Measurements from ENCODE around the gene BAIAP2. TPM values are rescaled to one million over a fixed set of nuclear protein-coding genes. Genes with fewer than 3 reads are reported as not detected.
"Not testable (repeated sequence)": the region's sequence is repeated elsewhere in the genome, so short reads cannot be mapped to it uniquely, and the experiment has no call there.

BAIAP2 gene
- total RNA-seq, 1 experiment from 2014 or later = 14.9 TPM

- no peak for DNase-seq
- Histone ChIP-seq H3K36me3 (replicated peaks; ENCODE audit: control insufficient read depth, insufficient read depth, low read length) (no peaks in the 10 kb centered on the region), H3K4me3 (ENCODE audit: insufficient read depth, low read depth, low read length) (no peak overlapping the region), H3K27me3 (ENCODE audit: control insufficient read depth, insufficient read depth, low read length) (no peaks in the 10 kb centered on the region)
Measured at GRCh38 chr17:81068411-81069134, 33.6 kb downstream of the BAIAP2 start.

- Histone ChIP-seq H3K27me3 (ENCODE audit: control insufficient read depth, insufficient read depth, low read length) (no peaks in the 10 kb centered on the region), H3K36me3 (replicated peaks; ENCODE audit: control insufficient read depth, insufficient read depth, low read length) (no peaks in the 10 kb centered on the region), H3K4me3 (ENCODE audit: insufficient read depth, low read depth, low read length) (no peak overlapping the region)
- no peak for DNase-seq
Measured at GRCh38 chr17:81069135-81069645, 34.2 kb downstream of the BAIAP2 start.

GRCh38 chr17:81070541-81071246, 35.7 kb downstream of the BAIAP2 start:
- no peak overlapping the region for H3K4me3 ChIP-seq (ENCODE audit: insufficient read depth, low read depth, low read length)
- H3K36me3 ChIP-seq (replicated peaks; ENCODE audit: control insufficient read depth, insufficient read depth, low read length) = no peaks in the 10 kb centered on the region
- H3K27me3 ChIP-seq (ENCODE audit: control insufficient read depth, insufficient read depth, low read length) = no peaks in the 10 kb centered on the region
- DNase-seq = no peak

- Histone ChIP-seq H3K36me3 (replicated peaks; ENCODE audit: control insufficient read depth, insufficient read depth, low read length) (no peaks in the 10 kb centered on the region), H3K27me3 (ENCODE audit: control insufficient read depth, insufficient read depth, low read length) (no peaks in the 10 kb centered on the region), H3K4me3 (ENCODE audit: insufficient read depth, low read depth, low read length) (no peak overlapping the region)
- no peak for DNase-seq
Measured at GRCh38 chr17:81071761-81072741, 37.1 kb downstream of the BAIAP2 start.

- no peak for DNase-seq
- no peaks in the 10 kb centered on the region for H3K36me3 ChIP-seq (replicated peaks; ENCODE audit: control insufficient read depth, insufficient read depth, low read length)
- H3K27me3 ChIP-seq (ENCODE audit: control insufficient read depth, insufficient read depth, low read length) = no peaks in the 10 kb centered on the region
- no peak overlapping the region for H3K4me3 ChIP-seq (ENCODE audit: insufficient read depth, low read depth, low read length)
Measured at GRCh38 chr17:81073967-81074839, 39.3 kb downstream of the BAIAP2 start.

- H3K4me3 ChIP-seq (ENCODE audit: insufficient read depth, low read depth, low read length) = no peak overlapping the region
- no peaks in the 10 kb centered on the region for H3K27me3 ChIP-seq (ENCODE audit: control insufficient read depth, insufficient read depth, low read length)
- DNase-seq = no peak
- no peaks in the 10 kb centered on the region for H3K36me3 ChIP-seq (replicated peaks; ENCODE audit: control insufficient read depth, insufficient read depth, low read length)
Measured at GRCh38 chr17:81074875-81075274, 39.9 kb downstream of the BAIAP2 start.

GRCh38 chr17:81075307-81075706, 40.4 kb downstream of the BAIAP2 start:
- no peak overlapping the region for H3K4me3 ChIP-seq (ENCODE audit: insufficient read depth, low read depth, low read length)
- H3K36me3 ChIP-seq (replicated peaks; ENCODE audit: control insufficient read depth, insufficient read depth, low read length) = no peaks in the 10 kb centered on the region
- H3K27me3 ChIP-seq (ENCODE audit: control insufficient read depth, insufficient read depth, low read length) = no peaks in the 10 kb centered on the region
- DNase-seq = no peak

- H3K27me3 ChIP-seq (ENCODE audit: control insufficient read depth, insufficient read depth, low read length) = no peaks in the 10 kb centered on the region
- no peak overlapping the region for H3K4me3 ChIP-seq (ENCODE audit: insufficient read depth, low read depth, low read length)
- H3K36me3 ChIP-seq (replicated peaks; ENCODE audit: control insufficient read depth, insufficient read depth, low read length) = no peaks in the 10 kb centered on the region
- DNase-seq = no peak
Measured at GRCh38 chr17:81076141-81076679, 41.3 kb downstream of the BAIAP2 start.

GRCh38 chr17:81078026-81078913, 43.3 kb downstream of the BAIAP2 start:
- not testable (repeated sequence) for H3K27me3 ChIP-seq (ENCODE audit: control insufficient read depth, insufficient read depth, low read length); DNase-seq; H3K36me3 ChIP-seq (replicated peaks; ENCODE audit: control insufficient read depth, insufficient read depth, low read length); H3K4me3 ChIP-seq (ENCODE audit: insufficient read depth, low read depth, low read length)

GRCh38 chr17:81080019-81080418, 45.1 kb downstream of the BAIAP2 start:
- H3K36me3 ChIP-seq (replicated peaks; ENCODE audit: control insufficient read depth, insufficient read depth, low read length) = no peaks in the 10 kb centered on the region
- no peak for DNase-seq
- no peak overlapping the region for H3K4me3 ChIP-seq (ENCODE audit: insufficient read depth, low read depth, low read length)
- H3K27me3 ChIP-seq (ENCODE audit: control insufficient read depth, insufficient read depth, low read length) = no peaks in the 10 kb centered on the region

- H3K4me3 ChIP-seq (ENCODE audit: insufficient read depth, low read depth, low read length) = no peak overlapping the region
- DNase-seq = no peak
- H3K27me3 ChIP-seq (ENCODE audit: control insufficient read depth, insufficient read depth, low read length) = no peaks in the 10 kb centered on the region
- H3K36me3 ChIP-seq (replicated peaks; ENCODE audit: control insufficient read depth, insufficient read depth, low read length) = no peaks in the 10 kb centered on the region
Measured at GRCh38 chr17:81081222-81082176, 46.5 kb downstream of the BAIAP2 start.
